Neural cell (in vitro differentiated cells): ENCODE measurements around the gene ADAMTS17. TPM values are rescaled to one million over a fixed set of nuclear protein-coding genes. Genes with fewer than 3 reads are reported as not detected.

Experiments used
- H2AFZ ChIP-seq: fragments of 200-600, 300-800 bp; sonication (generic), shearing (Covaris generic); 2 replicates; pipeline ENCODE4 v1.6.0; 2014; ENCODE audit warnings: low read depth, mild to moderate bottlenecking, antibody characterized with exemption, low read length, moderate library complexity
- H3F3A ChIP-seq: fragments of 200-600 bp; shearing (Covaris generic); 2 replicates; pipeline ENCODE4 v1.6.1; 2016; ENCODE audit warnings: mild to moderate bottlenecking, moderate library complexity, mixed read lengths, antibody characterized with exemption, low read length; ENCODE audit not compliant: insufficient read depth, poor library complexity, severe bottlenecking
- H3K27ac ChIP-seq: fragments of 200-600, 300-800 bp; sonication (generic), shearing (Covaris generic); 2 replicates; pipeline ENCODE4 v1.5.1; 2014; ENCODE audit warnings: mild to moderate bottlenecking, low read length, moderate library complexity
- H3K27me3 ChIP-seq: fragments of 300-800, 200-600 bp; sonication (generic), shearing (Covaris generic); 2 replicates; pipeline ENCODE4 v1.6.0; 2014; ENCODE audit warnings: mild to moderate bottlenecking, low read depth, low read length, moderate library complexity; ENCODE audit not compliant: insufficient read depth
- H3K36me3 ChIP-seq: fragments of 300-800, 200-600 bp; sonication (generic), shearing (Covaris generic); 2 replicates; pipeline ENCODE4 v1.5.1; 2014; ENCODE audit warnings: mild to moderate bottlenecking, antibody characterized with exemption, low read length, moderate library complexity; ENCODE audit not compliant: insufficient read depth
- H3K4me2 ChIP-seq: fragments of 300-800, 200-600 bp; sonication (generic), shearing (Covaris generic); 2 replicates; pipeline ENCODE4 v1.6.0; 2014; ENCODE audit warnings: mild to moderate bottlenecking, low read length
- H3K4me3 ChIP-seq: fragments of 300-800, 200-600 bp; sonication (generic), shearing (Covaris generic); 2 replicates; pipeline ENCODE4 v1.5.1; 2014; ENCODE audit warnings: mild to moderate bottlenecking, low read length, moderate library complexity
- H3K79me2 ChIP-seq: fragments of 200-600 bp; shearing (Covaris generic); replicated peaks from 2 replicates; pipeline ENCODE4 v1.6.0; 2014; ENCODE audit warnings: mild to moderate bottlenecking, low read length, moderate library complexity; ENCODE audit not compliant: insufficient read depth
- H3K9ac ChIP-seq: fragments of 300-800, 200-600 bp; sonication (generic), shearing (Covaris generic); 2 replicates; pipeline ENCODE4 v1.6.1; 2016; ENCODE audit warnings: mild to moderate bottlenecking, low read length, mixed read lengths
- H3K9me2 ChIP-seq: fragments of 200-600 bp; shearing (Covaris generic); 2 replicates; pipeline ENCODE4 v1.6.1; 2016; ENCODE audit warnings: mild to moderate bottlenecking, low read length, mixed read lengths; ENCODE audit not compliant: insufficient read depth
- H3K9me3 ChIP-seq: fragments of 200-600, 300-800 bp; sonication (generic), shearing (Covaris generic); 2 replicates; pipeline ENCODE4 v1.6.1; 2016; ENCODE audit warnings: mild to moderate bottlenecking, mixed run types, low read length, moderate library complexity, mixed read lengths
- H4K20me1 ChIP-seq: fragments of 200-600 bp; shearing (Covaris generic); 2 replicates; pipeline ENCODE4 v1.6.1; 2016; ENCODE audit warnings: mild to moderate bottlenecking, mixed run types; ENCODE audit not compliant: insufficient read depth
- CTCF ChIP-seq: fragments of 450-650 bp; IDR thresholded peaks from 2 replicates; pipeline ENCODE4 v1.5.1; 2014; ENCODE audit warnings: antibody characterized with exemption, mild to moderate bottlenecking, moderate library complexity; ENCODE audit not compliant: poor library complexity, severe bottlenecking
- EP300 ChIP-seq: fragments of 450-650 bp; conservative IDR thresholded peaks from 2 replicates; pipeline ENCODE4 v1.6.1; 2014; ENCODE audit warnings: antibody characterized with exemption, mild to moderate bottlenecking, moderate library complexity; ENCODE audit not compliant: poor library complexity, severe bottlenecking
- EZH2 ChIP-seq: fragments of 200-600, 300-800 bp; shearing (Covaris generic), sonication (generic); IDR thresholded peaks from 2 replicates; pipeline ENCODE4 v1.6.1; 2014; ENCODE audit warnings: antibody characterized with exemption, low read length, borderline replicate concordance, mild to moderate bottlenecking; ENCODE audit not compliant: insufficient read depth, poor library complexity, severe bottlenecking
- MXI1 ChIP-seq: fragments of 450-650 bp; conservative IDR thresholded peaks from 2 replicates; pipeline ENCODE4 v1.6.1; 2014; ENCODE audit warnings: antibody characterized with exemption, mild to moderate bottlenecking; ENCODE audit not compliant: poor library complexity, severe bottlenecking
- POLR2AphosphoS5 ChIP-seq: IDR thresholded peaks from 2 replicates; pipeline ENCODE4 v1.6.1; 2012
- RAD21 ChIP-seq: fragments of 450-650 bp; conservative IDR thresholded peaks from 2 replicates; pipeline ENCODE4 v1.6.1; 2014; ENCODE audit warnings: antibody characterized with exemption, mild to moderate bottlenecking, moderate library complexity
- REST ChIP-seq: IDR thresholded peaks from 2 replicates; pipeline ENCODE4 v1.6.1; 2012; ENCODE audit warnings: borderline replicate concordance
- SMC3 ChIP-seq: fragments of 450-650 bp; conservative IDR thresholded peaks from 2 replicates; pipeline ENCODE4 v1.6.1; 2014; ENCODE audit warnings: antibody characterized with exemption, mild to moderate bottlenecking, moderate library complexity; ENCODE audit not compliant: poor library complexity
- TAF1 ChIP-seq: IDR thresholded peaks from 2 replicates; pipeline ENCODE4 v1.6.1; 2012; ENCODE audit warnings: low read depth
- polyA plus RNA-seq: library from polyadenylated mRNA; depleted of rRNA; stranded (reverse); fragments of >200 nt; gene quantifications from 2 replicates; pipeline ENCODE4 v1.2.3, GENCODE V29; 2014

The ADAMTS17 gene
- polyA plus RNA-seq, 1 donor from 2014 or later: 0.04 TPM

- H3K9me2 ChIP-seq: no peaks in the 10 kb centered on the region
- TF ChIP-seq REST: no peak
- no peak for TF ChIP-seq RAD21
- TF ChIP-seq EP300: no peak
- TF ChIP-seq MXI1: no peak
- TF ChIP-seq CTCF: no peak
- TF ChIP-seq POLR2AphosphoS5: no peak
- no peak for TF ChIP-seq TAF1
- TF ChIP-seq SMC3: no peak
- TF ChIP-seq EZH2: no peak
- no peak overlapping the region for H2AFZ ChIP-seq
- H3F3A ChIP-seq: no peaks in the 10 kb centered on the region
- H3K79me2 ChIP-seq: no peaks in the 10 kb centered on the region
- H4K20me1 ChIP-seq: no peaks in the 10 kb centered on the region
- H3K4me3 ChIP-seq: no peak overlapping the region
- no peaks in the 10 kb centered on the region for H3K9me3 ChIP-seq
- H3K27ac ChIP-seq: no peak overlapping the region
- no peak overlapping the region for H3K4me2 ChIP-seq
- no peaks in the 10 kb centered on the region for H3K27me3 ChIP-seq
- no peak overlapping the region for H3K9ac ChIP-seq
- no peaks in the 10 kb centered on the region for H3K36me3 ChIP-seq
Observed at GRCh38 chr15:100059094-100059493, 282.7 kb downstream of the ADAMTS17 start.

- no peaks in the 10 kb centered on the region for H3K9me2 ChIP-seq
- H3K4me3 ChIP-seq: no peak overlapping the region
- no peak overlapping the region for H2AFZ ChIP-seq
- TF ChIP-seq TAF1: no peak
- TF ChIP-seq CTCF: no peak
- TF ChIP-seq POLR2AphosphoS5: no peak
- no peak for TF ChIP-seq REST
- no peak for TF ChIP-seq EP300
- TF ChIP-seq MXI1: no peak
- TF ChIP-seq EZH2: no peak
- no peak for TF ChIP-seq RAD21
- TF ChIP-seq SMC3: no peak
- no peaks in the 10 kb centered on the region for H3K9me3 ChIP-seq
- no peak overlapping the region for H3K9ac ChIP-seq
- H3K36me3 ChIP-seq: no peaks in the 10 kb centered on the region
- no peaks in the 10 kb centered on the region for H3K27me3 ChIP-seq
- no peak overlapping the region for H3K27ac ChIP-seq
- no peaks in the 10 kb centered on the region for H3F3A ChIP-seq
- no peak overlapping the region for H3K4me2 ChIP-seq
- H4K20me1 ChIP-seq: no peaks in the 10 kb centered on the region
- H3K79me2 ChIP-seq: no peaks in the 10 kb centered on the region
Observed at GRCh38 chr15:100058458-100058857, 283.3 kb downstream of the ADAMTS17 start.
